NCI-H2227 treated with DMSO at 0.1 percent for 48 hours (cell line): ENCODE measurements around the gene FRK.
"Not testable (repeated sequence)": the region's sequence is repeated elsewhere in the genome, so short reads cannot be mapped to it uniquely, and the experiment has no call there.

Experiments
- DNase-seq: peaks from one replicate; lab custom pipeline; 2025; lab: John Stamatoyannopoulos, UW

FRK gene

DNA sequence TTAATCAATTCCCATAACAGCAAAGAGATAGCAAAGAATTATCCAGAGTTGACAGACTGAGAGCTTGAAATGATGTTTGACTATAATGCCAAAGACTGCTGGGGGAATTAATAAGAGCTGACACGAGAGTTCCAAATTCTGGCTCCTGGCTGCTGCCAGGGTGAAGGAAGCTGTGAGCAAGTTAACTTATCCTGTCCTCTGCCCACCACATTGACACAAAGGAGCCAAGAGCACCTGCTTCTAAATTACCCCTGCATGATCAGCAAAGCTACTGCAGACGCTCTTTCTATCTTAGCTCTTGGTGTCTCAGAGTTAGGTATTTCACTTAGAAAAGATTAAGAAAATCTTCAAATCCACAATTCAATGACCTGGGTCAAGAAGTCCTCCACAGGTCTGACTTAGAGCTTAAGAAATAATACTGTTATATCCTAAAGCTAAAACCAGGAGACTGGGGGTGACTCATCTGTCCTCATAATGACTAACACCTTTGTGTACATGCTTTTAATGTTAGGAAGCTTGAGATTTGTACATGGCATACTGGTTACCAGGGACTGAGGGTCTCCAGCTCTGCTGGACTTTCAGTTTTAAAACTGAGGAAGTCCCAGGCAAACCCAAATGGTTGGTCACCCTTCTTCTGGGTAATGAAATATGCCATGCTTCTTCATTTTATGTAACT, 13.2 kb upstream of the FRK start:
- no peak for DNase-seq

DNA sequence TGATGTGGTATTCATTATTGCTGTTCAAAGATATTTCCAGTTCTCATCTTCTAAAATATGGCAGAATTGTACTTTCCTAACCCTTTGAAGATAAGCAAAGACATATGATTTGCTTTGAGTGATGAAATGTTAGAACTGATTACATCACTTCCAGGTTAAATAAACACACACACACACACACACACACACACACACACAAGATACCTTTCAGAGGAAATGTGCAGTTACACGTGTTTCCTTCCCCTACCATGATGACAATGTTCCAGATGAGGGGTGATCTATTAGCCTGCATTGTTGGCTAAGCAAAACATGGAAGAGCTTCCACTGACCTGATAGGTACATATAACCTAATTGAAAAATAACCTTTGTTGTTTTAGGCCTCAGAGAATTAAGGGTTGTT, 11.7 kb upstream of the FRK start:
- no peak for DNase-seq

DNA sequence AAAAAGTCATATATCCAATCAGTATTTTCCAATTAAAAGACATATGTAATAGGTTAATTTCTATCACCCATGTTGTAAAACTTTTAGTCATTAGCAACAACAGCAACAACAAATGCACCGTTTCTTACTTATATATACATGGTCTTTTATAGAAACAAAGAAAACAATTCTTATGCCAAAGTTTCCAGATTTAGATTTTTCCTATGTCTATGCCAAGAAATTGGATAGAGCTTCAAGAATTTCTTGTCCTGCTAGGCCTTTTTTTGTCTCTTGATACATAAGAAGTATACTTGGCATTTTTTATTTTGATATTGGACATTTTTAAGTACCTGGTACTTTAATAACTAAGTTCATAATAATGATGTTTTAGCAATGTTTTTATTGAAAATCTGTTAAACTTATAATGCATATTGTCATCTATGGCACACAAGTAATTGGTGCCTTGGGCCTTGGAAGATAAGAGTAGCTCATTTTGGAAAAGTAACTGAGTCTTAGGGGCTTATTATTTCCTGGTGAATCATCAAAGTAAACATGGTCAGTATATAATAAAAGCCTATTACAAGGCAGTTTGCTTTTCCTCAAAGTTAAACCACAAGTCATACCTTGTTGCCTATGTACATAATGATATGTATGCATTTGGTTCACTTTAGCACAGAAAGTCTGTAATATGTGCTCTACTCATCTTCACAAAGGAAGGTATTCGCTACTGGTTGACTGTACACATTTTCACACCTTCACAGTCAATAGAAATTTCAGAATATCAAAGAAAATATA, 10.1 kb upstream of the FRK start:
- no peak for DNase-seq

DNA sequence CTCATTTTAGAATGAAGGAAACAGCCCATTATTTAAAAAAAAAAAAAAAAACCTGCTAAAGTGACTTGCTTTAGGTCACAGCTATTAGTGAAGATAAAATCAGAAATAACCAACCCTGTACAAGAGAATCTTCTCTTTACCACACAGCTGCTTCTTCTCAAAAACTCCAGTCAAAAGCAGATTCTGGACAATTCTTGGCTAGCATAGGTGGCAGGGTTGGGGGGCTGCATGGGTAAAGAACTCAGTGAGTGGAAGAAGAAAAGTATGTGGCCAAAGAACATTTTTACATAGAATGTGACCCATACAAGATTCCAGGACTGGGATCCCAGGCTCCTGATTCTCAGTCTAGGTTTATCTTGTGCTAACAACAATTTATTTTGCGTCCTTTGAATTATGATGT, 9.4 kb upstream of the FRK start:
- DNase-seq = no peak

DNA sequence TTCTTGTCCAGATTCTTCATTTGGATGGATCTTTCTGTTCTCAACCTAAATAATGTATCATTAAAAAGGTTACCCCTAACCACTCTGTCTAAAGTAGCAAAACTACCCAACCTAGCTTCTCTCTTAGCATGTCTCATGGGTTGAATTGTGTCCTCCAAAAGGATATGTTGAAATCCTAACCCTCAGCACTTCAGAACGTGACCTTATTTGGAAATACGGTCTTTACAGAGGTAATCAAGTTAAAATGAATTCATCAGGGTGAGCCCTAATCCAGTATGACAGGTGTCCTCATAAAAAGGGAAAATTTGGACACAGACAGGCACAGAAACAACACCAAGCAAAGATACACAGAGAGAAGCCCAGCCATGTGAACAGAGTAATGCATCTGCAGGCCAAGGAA, 6.1 kb upstream of the FRK start:
- DNase-seq = no peak

DNA sequence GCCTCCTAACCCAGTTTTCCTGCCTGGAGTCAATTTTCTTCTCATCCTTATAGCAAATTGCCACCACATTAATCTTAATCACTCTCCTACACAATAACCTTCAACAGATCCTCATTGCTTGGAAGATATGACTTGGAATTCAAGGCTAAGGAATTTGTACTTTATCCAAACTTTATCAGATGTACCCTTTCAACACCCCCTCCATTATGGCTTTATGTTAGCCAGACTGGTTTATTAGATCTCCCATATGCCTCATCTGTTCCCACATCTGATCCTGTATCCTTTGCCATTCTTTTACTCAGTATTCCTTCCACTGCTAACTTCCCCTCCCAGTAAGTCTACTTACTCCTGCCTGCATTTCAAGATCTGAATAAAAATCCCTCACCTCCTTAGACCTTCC, 4.0 kb upstream of the FRK start:
- DNase-seq = no peak

DNA sequence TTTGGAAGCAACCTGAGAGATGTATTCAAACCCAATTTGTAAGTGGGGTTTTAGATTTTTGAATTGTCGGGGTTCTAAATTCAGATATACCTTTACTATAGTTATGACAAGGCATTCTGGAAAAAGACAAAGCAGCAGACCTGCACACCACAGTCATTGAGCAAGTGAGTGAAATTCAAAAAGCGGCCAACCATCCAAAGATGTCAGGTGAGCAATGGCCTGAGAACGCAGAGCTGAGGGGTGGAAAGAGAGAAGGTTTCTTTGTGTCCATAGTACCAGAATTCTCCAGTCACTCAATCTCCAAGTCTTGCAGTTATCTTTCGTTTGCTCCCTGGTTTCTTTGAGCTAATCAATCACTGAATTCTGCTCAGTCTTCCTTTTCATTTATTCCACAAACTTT, 1.8 kb upstream of the FRK start:
- no peak for DNase-seq

DNA sequence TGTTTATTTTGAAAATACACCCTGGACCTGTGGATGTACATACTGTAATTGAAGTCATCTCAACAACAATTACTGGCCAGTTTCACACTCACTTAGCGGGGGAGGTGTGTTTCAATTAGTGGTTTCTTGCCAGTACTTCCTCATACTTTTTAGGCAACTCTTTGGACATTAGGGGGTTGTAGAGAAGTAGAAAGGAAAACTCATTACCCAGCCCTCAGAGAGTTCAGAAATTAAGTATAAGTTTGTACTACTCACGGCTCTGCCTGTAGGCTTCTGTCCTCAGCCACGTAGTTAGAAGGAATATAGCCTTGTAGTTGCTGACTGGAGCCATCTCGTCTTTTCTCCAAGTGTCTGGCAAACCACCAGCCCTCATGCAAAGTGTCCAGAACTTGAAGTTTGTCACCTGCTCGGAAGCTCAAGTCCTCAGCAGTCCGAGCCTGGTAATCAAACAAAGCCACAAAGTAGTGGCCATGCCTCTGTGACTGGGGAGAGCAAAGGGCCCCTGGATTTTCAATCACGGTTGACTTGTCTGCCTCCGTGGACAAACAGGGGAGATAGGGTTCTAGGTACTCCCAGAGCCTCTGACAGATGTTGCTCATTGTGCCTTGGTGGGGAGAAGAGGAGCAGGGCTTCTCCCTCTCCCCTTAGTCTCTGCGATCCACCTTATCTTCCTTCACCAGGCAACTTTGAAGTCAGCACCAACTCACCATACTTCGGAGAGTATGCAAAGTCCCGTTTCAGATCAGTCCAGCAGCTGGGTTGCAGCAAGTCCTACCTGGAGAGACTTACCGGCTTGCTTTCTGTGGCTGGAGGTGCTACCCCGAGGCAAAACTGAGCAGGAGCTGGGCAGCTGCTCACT, 749 bp downstream of the FRK start:
- no peak for DNase-seq

DNA sequence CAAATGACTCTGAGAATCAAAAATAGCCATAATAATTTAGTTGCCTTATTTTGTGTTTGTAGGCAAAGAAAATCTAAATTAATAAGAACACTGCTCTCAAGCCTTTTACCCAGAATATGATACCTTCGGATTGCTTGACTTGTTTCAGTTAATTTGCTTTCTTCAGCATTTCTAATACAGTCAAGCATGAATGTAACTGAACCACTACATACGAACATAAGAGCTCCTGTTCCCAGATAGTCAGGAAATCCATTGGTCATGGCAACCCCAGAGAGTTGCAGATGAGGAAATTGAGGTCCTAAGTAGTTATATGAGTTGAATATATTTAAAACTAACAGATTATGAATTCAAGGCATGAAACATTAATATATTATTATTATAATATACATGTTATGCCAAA, 2.9 kb downstream of the FRK start:
- DNase-seq = no peak

DNA sequence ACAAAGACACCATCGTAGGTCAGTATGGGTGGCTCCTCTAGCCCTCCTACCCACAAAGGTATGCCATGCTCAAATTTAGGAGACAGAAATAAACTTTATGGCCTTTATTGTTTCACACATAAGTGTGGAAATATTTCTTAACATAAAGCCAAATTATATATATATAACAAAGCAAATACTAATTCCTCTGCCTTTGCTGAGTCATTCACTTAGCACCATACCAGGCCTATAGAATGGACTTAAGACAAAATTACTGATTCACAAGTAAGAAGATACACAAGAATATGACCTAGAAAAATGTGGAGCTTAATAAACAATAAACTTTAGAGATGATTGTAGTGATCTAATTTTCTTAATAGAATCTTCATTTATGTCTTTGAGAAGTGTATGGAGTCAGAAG, 5.2 kb downstream of the FRK start:
- DNase-seq = no peak

DNA sequence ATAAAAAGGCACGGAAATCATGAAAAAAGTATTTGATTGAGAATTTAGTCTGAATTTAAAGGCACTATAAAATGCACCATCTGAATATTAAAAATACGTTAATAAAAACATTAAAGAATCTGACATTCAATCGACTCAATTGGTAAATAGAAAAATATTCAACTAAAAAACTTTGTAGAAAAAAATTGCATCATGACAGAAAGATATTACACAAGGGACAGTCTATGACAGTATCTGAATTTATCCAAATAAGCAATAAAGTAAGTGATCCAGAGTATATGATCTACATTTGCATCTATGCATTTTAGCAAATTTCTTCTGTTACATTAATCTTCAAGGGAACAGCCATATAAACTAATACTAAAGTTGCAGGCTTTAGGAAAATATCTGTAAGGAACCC, 9.4 kb downstream of the FRK start:
- no peak for DNase-seq

DNA sequence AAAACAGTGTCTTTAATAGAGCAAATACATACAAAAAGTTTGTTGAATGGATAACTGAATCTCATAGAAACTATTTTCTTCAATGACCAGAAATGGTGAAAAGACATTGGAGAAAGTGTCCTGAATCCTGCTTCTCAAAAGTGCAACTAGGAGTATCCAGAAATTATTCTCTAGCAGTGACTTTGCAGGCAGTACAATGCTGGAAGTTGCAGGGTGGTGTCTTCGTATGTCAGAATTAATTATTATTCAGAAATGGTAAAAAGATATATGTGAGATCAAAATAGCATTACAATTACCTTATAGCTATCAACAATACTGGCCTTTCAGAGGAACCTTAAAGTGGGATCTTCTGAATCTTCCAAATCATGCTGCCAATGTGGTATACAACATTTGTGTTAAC, 10.0 kb downstream of the FRK start:
- no peak for DNase-seq

DNA sequence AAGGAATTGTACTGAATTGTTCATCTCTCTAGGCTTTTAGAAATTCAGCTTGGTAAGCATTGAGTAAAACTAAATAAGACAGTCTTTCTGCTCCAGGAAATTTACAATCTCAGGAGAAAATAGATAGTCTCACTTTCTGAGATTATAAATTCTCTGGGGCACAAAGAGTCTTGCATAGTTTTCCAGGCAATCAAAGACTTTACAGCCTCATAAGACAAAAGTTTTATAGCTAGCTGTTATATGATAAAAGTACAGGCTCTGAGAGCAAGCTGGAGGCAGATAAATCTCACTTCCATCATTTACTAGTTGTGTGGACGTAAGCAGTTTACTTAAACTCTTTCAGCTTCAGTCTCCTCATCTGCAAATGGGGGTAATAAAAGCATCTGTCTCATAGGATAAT, 11.4 kb downstream of the FRK start:
- DNase-seq = no peak

DNA sequence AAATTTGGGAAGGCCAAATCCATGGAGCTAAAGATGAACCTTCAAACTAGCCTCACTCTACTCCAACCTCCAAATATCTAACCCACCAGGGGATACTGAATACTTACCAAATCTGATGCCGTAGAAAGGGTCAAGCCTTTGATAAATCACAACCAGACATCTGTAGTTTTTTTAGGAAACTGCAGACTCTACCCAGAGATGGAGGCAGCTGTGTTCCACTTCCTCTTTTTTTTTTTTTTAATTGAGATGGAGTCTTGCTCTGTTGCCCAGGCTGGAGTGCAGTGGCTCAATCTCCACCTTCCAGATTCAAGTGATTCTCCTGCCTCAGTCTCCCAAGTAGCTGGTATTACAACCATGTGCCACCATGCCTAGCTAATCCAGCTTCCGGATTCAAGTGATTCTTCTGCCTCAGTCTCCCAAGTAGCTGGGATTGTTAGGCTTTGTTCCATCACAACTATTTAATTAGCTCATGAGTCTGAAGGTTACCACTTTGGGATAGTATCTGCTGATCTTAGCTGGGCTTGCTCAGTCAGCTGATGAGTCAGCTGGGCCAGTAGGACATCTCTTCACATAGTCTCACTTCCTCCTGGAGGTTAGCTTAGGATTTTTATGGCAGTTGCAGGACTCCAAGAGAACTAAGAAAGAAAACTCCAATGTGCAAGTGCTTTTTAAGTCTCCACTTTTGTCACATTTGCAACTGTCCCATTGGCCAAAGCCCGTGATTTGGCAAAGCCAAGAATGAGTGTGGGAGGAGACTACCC, 13.3 kb downstream of the FRK start:
- DNase-seq = no peak

DNA sequence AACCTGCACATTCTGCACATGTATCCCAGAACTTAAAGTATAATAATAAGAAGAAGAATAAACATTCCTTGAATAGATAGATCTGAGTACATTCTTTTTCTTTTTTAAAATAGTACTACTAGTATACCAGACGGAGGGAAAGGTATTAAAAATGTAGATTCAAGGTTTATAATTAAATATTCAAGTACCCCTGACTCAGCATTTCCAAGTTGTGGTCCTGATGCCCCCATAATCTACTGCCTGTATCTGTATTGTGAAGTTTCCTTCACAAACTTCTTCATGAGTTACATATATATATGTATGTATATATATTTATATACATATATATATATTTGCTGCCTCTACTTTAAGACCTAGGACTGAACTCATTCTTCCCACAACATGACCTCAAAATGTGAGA, 14.0 kb downstream of the FRK start:
- DNase-seq = no peak

DNA sequence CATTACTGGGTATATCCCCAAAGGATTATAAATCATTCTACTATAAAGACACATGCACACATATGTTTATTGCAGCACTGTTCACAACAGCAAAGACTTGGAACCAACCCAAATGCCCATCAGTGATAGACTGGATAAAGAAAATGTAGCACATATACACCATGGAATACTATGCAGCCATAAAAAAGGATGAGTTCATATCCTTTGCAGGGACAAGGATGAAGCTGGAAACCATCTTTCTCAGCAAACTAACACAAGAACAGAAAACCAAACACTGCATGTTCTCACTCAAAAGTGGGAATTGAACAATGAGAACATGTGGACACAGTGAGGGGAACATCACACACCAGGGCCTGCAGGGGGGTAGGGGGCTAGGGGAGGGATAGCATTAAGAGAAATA, 14.4 kb downstream of the FRK start:
- not testable (repeated sequence) for DNase-seq

DNA sequence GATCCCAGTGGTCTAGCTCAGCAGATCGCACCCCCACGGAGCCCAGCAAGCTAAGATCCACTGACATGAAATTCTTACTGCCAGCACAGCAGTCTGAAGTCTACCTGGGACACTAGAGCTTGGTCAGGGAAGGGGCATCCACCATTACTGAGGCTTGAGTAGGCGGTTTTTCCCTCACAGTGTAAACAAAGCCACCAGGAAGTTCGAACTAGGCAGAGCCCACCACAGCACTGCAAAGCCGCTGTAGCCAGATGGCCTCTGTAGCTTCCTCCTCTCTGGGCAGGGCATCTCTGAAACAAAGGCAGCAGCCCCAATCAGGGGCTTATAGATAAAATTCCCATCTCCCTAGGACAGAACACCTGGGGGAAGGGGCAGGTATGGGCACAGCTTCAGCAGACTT, 18.8 kb downstream of the FRK start:
- DNase-seq = no peak

DNA sequence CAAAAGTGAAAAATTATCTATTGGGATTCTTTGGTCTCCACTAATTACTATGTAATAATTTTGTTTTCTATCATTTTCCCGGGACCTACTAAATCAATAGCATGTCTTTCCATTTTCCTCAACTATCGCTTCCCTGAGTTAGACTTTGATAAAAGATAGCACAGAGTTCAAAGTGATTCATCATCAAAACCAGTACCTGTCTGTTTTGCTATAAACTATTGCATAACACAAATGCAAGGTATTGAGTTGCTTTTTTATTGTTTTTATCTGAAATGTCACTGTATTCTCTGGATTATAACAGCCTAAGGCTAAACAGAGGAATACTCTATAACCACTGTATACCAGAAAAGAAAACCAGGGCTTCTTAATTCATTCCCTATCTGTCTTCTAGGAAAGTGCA, 19.7 kb downstream of the FRK start:
- no peak for DNase-seq

DNA sequence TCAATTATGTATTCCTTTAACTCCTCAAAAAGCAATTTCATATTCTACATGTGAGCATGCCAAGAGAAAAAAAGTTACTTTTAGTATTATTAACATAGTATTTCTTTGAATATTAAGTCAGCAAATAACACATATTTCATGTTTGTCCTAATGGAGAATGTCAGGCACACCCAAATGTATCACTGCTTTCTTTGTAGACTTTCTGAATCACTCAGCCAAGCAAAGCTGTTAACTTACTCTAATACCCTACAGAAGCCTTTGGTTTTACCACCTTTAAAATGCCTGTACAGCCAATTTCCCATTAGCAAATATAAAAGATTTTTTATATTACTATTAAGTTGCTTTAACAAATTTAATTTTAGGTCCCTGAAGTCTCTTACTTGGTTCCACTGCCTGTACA, 23.8 kb downstream of the FRK start:
- no peak for DNase-seq

DNA sequence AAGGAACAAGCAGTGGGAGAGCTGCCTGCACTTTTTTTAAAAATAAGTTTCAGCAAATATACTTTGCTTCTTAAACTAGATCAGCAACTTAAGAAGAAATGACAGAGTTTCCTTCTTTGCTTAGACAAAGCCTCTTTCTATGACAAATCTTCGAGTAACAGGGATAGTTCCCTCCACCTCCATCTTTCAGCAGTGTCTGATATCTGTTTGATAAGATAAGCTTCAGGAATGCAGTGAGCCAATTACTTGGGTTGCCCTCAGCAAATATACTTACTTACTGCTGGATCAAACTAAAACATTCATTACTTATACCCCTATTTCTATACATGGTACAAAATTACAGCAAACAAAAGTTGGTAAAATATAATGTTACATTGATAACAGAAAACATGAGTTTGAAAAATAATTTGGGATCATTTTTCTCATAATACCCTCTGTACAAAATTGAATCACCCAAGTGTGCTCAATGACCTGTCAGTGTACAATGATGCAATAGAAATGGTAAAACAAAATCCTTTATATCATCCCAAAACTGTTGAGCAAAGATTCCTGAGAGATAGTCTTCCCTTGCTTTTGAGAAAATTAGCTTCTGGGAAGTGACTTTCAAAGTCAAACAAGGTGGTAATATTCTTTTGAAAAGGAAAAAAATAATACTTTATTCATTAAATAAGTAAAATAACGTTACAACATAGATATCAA, 24.5 kb downstream of the FRK start:
- no peak for DNase-seq

DNA sequence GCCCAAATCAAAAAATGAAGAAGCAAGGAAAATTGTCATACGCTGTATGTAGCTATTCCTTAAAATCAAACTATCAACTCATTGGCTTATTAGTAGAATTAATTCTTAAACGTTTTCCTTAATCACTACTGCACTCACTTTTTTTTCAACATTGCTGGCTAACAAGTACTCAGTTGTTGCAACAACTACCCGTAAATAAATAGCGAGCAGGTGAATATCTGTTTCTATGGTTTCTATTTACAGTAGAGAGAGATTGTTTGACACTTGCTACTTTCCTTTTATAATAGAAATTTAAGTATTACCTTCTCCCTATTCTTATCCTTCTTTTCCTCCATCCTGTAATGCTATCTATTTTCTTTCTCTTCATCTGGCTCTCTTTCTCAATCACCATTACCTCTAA, 25.1 kb downstream of the FRK start:
- no peak for DNase-seq

DNA sequence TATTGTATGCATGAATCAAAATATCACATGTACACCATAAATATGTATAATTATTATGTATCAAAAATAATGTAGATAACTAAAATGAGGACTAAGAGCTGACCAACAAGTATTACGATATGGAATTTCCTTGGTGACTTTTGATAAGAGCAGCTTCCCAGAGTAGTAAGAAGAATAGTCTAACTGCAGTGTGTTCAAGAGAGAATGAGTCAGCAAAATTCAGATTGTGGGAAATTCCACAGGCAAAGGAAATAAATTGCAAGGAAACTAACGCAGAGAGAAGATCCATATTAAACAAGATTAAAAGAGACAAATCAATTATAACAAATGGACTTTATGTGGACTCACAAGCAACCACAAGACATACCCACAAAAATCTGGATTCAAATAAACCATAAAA, 26.4 kb downstream of the FRK start:
- DNase-seq = no peak
